Measurements from ENCODE around the gene PARD6G.

PARD6G gene

DNA sequence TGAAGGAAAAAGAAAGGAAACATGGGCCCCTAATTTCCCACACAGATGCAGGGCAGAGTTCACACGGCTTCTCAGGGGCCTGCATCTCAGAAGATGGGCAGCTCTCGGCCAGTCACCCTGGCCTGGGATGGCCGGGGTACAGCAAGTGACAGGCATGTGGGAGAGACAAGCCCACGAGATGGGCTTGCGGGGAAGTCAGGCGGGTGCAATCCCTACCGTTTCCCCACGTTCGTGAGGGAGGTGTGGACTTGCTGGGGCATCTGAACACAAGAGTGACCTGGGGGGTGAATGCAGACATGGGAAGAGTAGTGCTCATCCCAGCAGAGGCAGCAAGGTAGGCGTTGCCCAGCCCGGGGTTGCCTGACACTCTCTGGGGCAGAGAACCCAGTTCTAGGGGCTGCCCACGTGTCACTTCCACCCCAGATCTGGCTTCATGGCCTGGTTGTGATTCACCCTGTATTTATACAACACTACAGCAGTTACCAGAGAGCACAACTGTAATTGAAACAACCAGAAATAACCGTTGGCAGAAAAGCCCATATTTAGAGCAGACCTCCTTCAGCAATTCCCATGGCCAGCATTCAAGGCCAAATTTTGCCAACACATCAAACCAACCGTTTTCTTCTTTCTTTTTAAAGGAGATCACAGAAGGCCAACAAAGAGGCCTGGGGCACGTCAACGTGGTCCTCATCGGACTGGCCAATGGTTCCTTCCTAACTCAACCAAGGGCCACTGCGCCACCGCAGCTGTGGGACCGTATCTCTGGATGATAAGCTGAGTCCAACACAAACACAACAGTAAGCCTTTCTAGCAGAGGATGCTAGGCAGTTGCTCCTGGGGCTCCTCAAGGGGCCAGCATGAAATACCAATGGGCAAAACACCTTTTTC is 58.4 kb downstream of the PARD6G start:
- no peak for DNase-seq

DNA sequence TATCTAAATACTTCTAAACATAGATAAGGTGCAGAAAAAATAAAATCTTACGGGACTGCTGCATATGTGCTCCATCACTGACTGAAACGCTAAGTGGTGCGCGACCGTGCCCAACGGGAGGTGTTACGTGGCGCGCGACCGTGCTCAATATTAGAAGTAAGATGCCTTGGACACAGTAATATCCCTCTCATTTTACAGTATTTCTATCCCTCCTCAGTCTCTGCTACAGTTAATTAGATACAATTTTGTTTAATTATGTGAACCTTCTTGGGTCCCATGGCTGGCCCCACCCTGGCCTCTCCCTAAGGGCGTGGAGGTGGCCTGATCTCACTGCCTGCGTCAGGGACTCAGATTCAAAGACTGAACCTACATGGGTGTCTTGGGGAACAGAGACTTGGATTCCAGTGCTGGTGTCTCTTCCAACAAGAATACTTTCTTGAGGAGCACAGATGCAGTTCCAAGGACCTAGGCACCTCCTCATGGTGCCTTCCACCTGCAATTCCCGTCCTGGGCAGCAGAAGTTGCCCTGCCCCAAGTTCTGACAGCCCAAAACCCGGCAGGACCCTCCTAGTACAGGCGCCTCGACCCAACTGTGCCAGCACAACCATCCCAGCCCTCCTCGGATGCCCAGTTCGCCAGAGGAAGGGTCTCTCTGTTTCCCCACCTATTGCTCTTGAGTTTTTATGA is 59.2 kb downstream of the PARD6G start:
- no peak for DNase-seq

GRCh38 chr18:80185545-80185944 is 61.8 kb downstream of the PARD6G start:
- no peak for DNase-seq

- no peak for DNase-seq
Observed at GRCh38 chr18:80184243-80184772, 63.0 kb downstream of the PARD6G start.

DNA sequence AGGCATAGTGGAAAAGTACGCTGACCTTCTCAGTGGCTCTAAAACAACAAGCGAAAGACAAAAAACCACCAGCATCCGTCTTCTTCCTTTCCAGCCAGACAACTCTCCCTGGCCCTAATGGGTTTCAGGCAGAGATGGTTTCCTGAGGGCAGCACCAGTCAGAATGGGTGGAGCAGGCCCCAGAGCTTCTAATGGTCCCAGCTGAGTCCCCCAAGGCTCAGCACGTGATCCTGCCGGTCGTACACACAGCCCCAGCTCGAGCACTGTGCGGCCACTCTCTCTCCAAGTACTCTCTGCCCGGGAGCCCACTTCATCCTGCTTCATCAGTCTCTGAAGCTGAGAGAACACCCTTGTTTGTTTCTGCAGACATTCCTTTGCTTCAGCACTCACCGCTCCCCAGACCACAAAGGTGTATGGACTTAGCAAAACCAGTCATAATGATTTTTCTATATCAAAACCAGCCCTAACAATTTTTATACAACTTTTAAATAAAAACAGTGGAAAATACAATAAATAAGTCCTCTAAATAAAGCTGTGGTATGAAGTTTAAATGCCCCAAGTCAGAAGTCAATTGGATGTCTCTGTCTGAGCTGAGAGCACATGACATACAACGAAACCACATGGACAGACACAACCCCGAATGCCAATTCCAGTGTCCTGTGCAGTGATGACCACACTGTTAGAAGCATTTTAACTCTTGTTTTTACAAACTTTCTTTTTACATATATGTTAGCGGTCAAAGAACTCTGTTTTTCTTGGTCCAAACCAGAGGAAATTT is 63.9 kb downstream of the PARD6G start:
- no peak for DNase-seq

DNA sequence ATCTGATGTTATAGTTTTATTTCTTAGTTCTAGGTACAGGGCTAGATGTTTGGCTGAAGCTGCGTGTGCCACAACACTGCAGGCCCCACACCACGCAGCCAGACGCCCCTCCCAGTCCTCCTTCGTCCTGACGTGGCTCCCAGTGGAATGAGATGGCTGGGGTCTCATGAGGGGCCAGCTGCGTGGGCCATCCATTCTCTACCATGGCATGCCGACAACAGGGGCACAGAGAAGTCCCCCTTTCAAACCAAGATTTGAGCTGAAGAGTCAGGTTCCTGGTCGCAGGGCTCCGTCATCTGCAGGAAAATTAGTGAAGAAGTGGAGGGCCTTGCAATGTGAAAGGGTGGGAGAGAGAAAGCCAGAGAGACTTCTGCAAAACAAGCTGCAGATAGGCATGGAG is 64.5 kb downstream of the PARD6G start:
- DNase-seq = no peak

DNA sequence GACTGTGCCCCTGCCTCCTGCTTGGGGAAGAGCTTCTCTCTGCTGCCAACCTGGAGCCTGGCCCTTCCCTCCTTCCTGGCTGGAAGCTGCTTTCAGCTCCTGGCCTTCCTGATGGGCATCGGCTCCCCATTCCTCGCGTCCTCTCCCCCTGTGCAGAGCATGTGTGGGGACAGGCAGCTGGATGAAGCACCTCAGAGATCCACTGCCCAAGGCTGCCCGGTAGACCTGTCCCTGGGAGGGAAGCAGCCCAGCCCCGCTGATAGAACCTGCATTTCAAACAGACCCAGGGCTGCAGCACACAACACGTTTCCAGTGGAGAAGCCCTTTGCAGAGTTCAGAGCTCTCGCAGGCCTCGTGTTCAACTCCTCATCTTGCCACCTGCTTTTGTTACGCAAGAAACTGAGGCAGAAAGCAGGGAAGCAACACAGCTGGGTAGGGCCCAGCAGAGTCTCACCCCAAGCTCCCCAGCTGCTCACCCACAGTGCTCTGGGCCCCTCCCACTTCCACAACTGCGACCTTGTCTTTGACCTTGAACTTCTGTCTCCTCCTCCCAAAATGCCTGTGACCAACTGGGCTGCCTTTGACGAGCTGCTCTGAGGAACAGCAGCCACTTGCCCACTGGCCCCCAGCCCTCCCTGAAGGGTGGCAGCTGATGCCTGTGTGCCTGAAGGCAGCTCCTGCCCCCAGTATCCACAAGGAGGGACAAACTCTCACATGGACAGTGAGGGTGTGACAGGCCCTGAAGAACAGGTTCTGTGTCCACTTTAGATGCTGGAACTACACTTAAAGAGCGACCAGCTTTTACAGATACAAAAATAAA is 65.5 kb downstream of the PARD6G start:
- DNase-seq = no peak

- DNase-seq = no peak
Observed at GRCh38 chr18:80180778-80181564, 66.3 kb downstream of the PARD6G start.

GRCh38 chr18:80179857-80180558 is 67.3 kb downstream of the PARD6G start:
- peak; percentile 76 for DNase-seq

GRCh38 chr18:80178935-80179818 is 68.1 kb downstream of the PARD6G start:
- DNase-seq = no peak

DNA sequence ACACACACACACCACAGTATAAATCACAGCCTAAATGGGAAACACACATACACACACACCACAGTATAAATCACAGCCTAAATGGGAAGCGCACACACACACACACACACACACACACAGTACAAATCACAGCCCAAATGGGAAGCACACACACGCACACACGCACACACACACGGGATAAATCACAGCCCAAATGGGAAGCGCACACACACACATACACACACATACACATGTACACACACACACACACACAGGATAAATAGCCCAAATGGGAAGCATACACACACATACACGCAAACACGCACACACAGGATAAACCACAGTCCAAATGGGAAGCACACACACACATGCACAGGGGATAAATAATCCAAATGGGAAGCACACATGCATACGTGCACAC is 70.2 kb downstream of the PARD6G start:
- no peak for DNase-seq

DNA sequence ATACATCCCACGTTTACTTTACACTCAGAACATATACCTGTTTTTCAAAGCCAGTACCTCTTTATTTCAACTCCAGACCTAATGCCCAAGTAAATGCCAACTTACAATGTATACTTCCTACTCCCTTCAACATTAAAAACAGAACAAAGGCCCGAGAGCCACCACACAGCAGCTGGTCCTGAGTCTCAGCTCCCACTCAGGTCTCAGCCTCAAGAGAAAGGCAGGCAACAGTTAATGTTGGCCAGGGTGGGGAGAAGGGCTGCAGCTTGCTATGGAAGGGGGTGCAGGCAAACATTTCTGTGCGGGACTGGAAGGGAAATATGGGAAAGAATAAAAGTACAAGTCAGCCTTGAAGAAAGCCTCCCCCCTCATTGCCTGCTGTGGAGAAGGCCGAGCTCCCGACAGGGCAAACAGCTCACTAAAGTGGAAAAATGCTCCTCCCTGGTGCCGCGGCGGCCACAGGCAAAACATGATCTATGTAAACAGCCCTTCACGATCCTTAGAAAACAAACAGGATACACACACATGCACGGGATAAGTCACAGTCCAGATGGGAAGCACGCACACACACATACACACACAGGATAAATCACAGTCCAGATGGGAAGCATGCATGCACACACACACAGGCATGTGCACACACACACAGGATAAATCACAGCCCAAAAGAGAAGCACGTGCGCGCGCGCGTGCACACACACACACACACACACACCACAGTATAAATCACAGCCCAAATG is 70.8 kb downstream of the PARD6G start:
- DNase-seq = no peak

DNA sequence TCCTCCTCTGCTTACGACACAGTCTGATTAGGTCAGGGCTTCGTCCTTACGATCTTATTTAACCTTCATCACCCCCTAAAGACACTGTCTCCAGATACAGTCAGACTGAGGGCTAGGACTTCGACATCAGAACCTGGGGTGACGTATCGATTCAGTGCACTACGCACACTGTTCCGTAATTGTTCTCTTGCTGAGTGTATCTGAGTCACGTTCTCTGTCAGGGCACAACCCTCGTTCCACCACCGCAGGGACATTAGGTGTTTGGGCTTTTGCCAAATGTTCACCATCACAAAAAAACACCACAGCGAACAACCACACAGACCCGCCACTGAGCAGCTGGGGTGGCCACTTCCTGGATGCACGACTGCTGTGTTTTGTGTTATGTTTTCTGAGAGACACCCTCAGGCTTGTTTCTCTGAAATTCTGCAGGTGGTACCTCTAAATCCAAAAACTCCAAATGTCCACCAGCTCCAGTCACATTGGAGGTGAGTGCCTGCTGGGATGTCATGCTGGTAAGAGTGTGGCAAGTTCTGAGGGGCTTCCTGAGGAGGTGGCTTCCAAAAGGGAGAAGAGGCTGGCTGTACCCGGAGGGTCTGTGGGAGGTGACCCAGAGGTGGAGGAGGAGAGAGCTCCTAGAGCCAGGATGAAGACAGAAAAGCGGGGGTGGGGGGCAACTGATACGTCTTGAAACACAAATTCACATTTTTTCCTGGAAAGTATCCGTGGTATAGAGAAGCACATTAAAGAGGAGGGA is 71.7 kb downstream of the PARD6G start:
- DNase-seq = no peak

DNA sequence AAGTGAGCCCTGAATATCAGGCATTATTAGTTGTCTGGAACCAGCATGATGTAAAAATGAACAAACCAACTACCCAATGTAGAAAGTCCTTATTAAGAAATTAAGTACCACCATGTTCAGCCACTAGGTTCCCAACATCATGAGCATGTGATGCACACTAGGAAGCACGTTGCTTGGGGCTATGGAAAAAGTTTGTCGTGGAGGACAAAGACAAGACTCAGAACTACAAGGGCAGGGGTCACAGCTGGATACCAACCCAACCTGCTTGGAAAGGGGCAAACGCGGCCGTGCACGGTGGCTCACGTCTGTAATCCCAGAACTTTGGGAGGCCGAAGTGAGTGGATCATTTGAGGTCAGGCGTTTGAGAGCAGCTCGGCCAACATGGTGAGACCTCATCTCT is 74.3 kb downstream of the PARD6G start:
- DNase-seq = no peak

DNA sequence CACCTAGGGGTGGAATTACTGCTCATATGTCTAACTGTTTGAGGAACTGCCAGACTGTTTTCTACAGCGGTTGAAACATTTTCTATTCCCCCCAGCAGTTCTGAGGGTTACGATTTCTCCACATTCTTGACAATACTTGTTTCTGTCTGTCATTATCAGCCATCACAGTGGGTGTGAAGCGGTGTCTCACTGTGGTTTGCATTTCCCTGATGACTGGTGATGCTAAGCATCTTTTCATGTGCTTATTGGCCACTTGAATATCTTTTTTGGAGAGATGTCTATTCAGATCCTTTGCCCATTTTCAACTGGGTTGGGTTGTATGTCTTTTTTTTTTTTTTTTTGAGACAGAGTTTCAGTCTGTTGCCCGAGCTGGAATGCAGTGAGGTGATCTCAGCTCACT is 75.3 kb downstream of the PARD6G start:
- no peak for DNase-seq

DNA sequence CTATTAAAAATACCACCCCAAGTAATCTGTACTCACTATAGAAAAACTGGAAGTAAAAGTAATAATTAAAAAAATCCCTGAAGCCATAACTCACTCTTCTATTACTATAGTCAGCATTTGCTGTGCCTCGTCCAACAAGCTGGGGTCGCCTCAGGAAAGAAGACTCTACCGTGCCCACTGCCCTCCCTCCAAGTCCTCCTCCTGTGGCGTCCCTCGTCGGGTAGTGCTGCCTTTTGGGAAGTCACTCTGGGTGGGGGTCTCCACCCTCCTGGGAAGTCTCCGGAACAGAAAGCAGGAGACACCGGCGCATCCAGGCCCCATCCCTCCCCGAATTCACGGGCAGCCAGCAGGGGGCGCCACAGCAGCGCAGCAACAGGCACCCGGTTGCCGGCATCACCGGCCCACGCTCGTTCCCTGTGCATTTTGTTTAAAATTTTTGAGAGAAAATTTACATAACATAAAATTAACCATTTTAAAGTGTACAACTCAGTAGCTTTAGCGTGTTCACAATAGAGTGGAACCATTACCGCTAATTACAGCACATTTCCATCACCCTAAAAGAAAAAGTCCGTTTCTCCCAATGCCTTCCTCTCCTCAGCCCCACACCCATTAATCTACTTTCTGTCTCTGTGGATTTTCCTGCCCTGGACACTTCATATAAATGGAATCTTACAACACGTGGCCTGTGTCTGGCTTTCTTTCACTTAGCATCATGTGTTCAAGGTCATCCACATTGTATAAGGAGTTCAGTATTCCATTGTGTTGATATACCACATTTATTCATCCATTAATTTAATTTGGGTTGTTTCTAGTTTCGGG is 76.1 kb downstream of the PARD6G start:
- no peak for DNase-seq

GRCh38 chr18:80170395-80171053 is 76.8 kb downstream of the PARD6G start:
- no peak for DNase-seq

Data from NCI-H510A (cell line).